ENCODE results near the gene SYNDIG1. TPM values are rescaled to one million over a fixed set of nuclear protein-coding genes. Genes with fewer than 3 reads are reported as not detected.

SYNDIG1 gene
- total RNA-seq, 1 donor from 2014 or later: 0.49 TPM

GRCh38 chr20:24493181-24493580, 23.8 kb downstream of the SYNDIG1 start:
- Mint-ChIP-seq H3K27ac (ENCODE audit: unreplicated experiment) (no peak overlapping the region), H3K36me3 (ENCODE audit: low read depth) (no peaks in the 10 kb centered on the region), H3K4me3 (no peak overlapping the region), H3K27me3 (ENCODE audit: low read depth) (no peaks in the 10 kb centered on the region), H3K4me1 (no peaks in the 10 kb centered on the region), H3K9me3 (no peaks in the 10 kb centered on the region)
- no peak for DNase-seq (ENCODE audit: low read depth, low spot score)
- TF ChIP-seq CTCF (conservative IDR thresholded peaks at IDR 0.05): no peak

- no peak for DNase-seq (ENCODE audit: low read depth, low spot score)
- H3K36me3 Mint-ChIP-seq (ENCODE audit: low read depth): no peaks in the 10 kb centered on the region
These were observed 24.4 kb downstream of the SYNDIG1 start for GRCh38 chr20:24493661-24494459.

GRCh38 chr20:24494460-24494920, 25.1 kb downstream of the SYNDIG1 start:
- H3K4me3 Mint-ChIP-seq: no peak overlapping the region
- no peak overlapping the region for H3K27ac Mint-ChIP-seq (ENCODE audit: unreplicated experiment)
- H3K36me3 Mint-ChIP-seq (ENCODE audit: low read depth): no peaks in the 10 kb centered on the region
- H3K9me3 Mint-ChIP-seq: no peaks in the 10 kb centered on the region
- TF ChIP-seq CTCF (conservative IDR thresholded peaks at IDR 0.05): no peak
- no peaks in the 10 kb centered on the region for H3K4me1 Mint-ChIP-seq
- H3K27me3 Mint-ChIP-seq (ENCODE audit: low read depth): no peaks in the 10 kb centered on the region
- no peak for DNase-seq (ENCODE audit: low read depth, low spot score)

More at GRCh38 chr20:24493661-24494459, 24.4 kb downstream of the SYNDIG1 start:
- H3K4me3 Mint-ChIP-seq: no peak overlapping the region
- no peaks in the 10 kb centered on the region for H3K27me3 Mint-ChIP-seq (ENCODE audit: low read depth)
- H3K27ac Mint-ChIP-seq (ENCODE audit: unreplicated experiment): no peak overlapping the region
- no peaks in the 10 kb centered on the region for H3K9me3 Mint-ChIP-seq
- TF ChIP-seq CTCF (conservative IDR thresholded peaks at IDR 0.05): no peak
- H3K4me1 Mint-ChIP-seq: no peaks in the 10 kb centered on the region

GRCh38 chr20:24495266-24495665, 25.8 kb downstream of the SYNDIG1 start:
- TF ChIP-seq CTCF (conservative IDR thresholded peaks at IDR 0.05): no peak
- Mint-ChIP-seq H3K36me3 (ENCODE audit: low read depth) (no peaks in the 10 kb centered on the region), H3K27ac (ENCODE audit: unreplicated experiment) (no peak overlapping the region)

GRCh38 chr20:24497851-24498250, 28.4 kb downstream of the SYNDIG1 start:
- Mint-ChIP-seq H3K4me1 (peaks cover 5% of the 10 kb centered on the region), H3K36me3 (ENCODE audit: low read depth) (no peaks in the 10 kb centered on the region), H3K27me3 (ENCODE audit: low read depth) (no peaks in the 10 kb centered on the region), H3K4me3 (no peak overlapping the region), H3K9me3 (no peaks in the 10 kb centered on the region), H3K27ac (ENCODE audit: unreplicated experiment) (no peak overlapping the region)
- TF ChIP-seq CTCF (conservative IDR thresholded peaks at IDR 0.05): no peak
- DNase-seq (ENCODE audit: low read depth, low spot score): no peak

More at GRCh38 chr20:24495266-24495665, 25.8 kb downstream of the SYNDIG1 start:
- H3K9me3 Mint-ChIP-seq: no peaks in the 10 kb centered on the region
- no peak overlapping the region for H3K4me3 Mint-ChIP-seq
- no peak for DNase-seq (ENCODE audit: low read depth, low spot score)
- H3K4me1 Mint-ChIP-seq: no peaks in the 10 kb centered on the region
- H3K27me3 Mint-ChIP-seq (ENCODE audit: low read depth): no peaks in the 10 kb centered on the region
